ENCODE measurements around the gene CD300LD. TPM values are rescaled to one million over a fixed set of nuclear protein-coding genes. Genes with fewer than 3 reads are reported as not detected.

Gene CD300LD
- polyA plus RNA-seq, 4 donors: not detected

- DNase-seq (ENCODE audit: low read depth in 4 of 4, low spot score in 2 of 4): no peak
Measured at GRCh38 chr17:74547264-74547663, 44.8 kb downstream of the CD300LD start.

DNA sequence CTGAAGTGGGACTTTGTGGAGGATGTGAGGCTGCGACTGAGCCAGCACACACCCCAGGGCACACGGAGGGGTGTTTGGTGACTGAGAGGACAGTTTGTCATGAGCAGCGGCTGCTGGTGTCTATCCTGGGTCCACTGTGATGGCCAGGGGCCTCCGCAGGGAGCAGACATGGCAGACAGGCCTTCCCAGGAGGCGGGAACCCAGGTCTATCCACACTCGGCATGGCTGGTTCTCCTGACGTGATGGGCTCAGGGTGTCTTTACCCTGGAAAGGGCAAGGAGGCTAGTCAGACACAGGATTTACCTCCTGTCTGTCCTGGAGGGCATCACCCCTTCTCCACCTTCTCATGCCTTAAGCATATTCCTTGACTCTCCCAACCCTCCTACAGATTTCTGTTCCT is 45.5 kb downstream of the CD300LD start:
- DNase-seq (ENCODE audit: low read depth in 4 of 4, low spot score in 2 of 4): no peak

DNA sequence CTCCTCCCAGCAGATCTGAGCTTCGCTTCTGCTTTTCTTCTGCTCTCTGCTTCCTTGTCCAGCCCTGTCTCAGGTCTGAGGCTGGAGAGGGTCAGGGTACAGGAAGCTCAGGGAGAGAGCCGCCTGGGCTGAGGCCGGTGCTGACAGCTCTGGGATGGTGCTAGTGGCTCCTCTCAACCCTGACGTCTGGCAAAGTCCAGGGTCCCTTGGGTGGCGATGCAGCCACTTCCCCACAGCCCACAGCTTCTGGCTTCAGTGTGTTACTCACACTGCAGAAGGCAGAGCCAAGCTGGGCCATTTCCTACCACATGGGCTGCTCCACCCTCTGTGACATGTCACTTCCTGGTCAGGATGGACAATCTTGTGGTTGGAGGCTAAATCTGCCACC is 46.2 kb downstream of the CD300LD start, which contains the start of gene CD300C:
TSS of gene CD300C (minus strand) at position 273 of the 388 bp plus-strand sequence. CDS start 333 bp downstream, outside the sequence.
- DNase-seq (ENCODE audit: low read depth in 4 of 4, low spot score in 2 of 4): no peak

- no peak for DNase-seq (ENCODE audit: low read depth in 4 of 4, low spot score in 2 of 4)
Measured at GRCh38 chr17:74544991-74545842, 46.9 kb downstream of the CD300LD start.

- no peak for DNase-seq (ENCODE audit: low read depth in 4 of 4, low spot score in 2 of 4)
Measured at GRCh38 chr17:74543891-74544760, 48.0 kb downstream of the CD300LD start.

DNA sequence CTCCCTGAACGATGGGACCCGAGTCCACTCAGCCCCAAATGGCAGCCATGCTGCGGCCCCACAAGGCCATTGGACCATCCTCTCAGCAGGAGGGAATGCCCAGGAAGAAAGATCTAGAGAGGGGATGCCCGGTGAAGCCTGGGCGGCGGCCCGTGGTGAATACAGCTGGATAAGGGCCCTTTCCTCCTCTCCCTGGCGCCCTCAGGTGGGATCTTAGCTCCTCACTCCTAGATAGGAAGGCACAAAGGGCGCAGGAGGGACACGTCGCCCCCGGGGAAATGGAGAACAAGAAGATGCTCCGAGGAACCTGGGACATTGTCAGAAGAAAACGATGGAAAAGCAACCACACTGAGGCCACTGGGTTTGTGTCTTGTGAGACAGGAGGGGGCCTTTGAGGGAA is 48.7 kb downstream of the CD300LD start:
- no peak for DNase-seq (ENCODE audit: low read depth in 4 of 4, low spot score in 2 of 4)

GRCh38 chr17:74542727-74543383 is 49.2 kb downstream of the CD300LD start:
- no peak for DNase-seq (ENCODE audit: low read depth in 4 of 4, low spot score in 2 of 4)

DNA sequence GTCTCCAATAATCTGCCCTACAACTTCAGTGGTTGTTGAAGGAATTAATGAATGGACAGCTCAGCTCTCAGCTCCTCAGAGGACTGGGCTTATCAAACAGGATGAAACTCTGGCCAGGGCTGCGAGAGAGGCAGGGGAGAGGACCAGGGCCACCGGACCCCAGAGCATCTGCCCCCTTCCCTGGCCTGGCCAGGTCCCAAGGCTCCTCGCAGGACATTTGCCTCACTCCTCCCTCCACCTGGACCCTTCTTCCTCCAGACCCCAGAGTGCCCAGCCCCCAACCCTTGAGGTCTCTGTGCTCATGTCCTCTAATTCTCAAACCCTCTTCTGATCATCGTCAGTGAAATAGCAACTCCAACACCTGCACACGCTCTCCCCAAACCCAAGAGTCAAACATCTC is 49.9 kb downstream of the CD300LD start:
- DNase-seq (ENCODE audit: low read depth in 4 of 4, low spot score in 2 of 4): no peak

- DNase-seq (ENCODE audit: low read depth in 4 of 4, low spot score in 2 of 4): no peak
Measured at GRCh38 chr17:74541176-74542111, 50.6 kb downstream of the CD300LD start.

- no peak for DNase-seq (ENCODE audit: low read depth in 4 of 4, low spot score in 2 of 4)
Measured at GRCh38 chr17:74539281-74539820, 52.7 kb downstream of the CD300LD start.

DNA sequence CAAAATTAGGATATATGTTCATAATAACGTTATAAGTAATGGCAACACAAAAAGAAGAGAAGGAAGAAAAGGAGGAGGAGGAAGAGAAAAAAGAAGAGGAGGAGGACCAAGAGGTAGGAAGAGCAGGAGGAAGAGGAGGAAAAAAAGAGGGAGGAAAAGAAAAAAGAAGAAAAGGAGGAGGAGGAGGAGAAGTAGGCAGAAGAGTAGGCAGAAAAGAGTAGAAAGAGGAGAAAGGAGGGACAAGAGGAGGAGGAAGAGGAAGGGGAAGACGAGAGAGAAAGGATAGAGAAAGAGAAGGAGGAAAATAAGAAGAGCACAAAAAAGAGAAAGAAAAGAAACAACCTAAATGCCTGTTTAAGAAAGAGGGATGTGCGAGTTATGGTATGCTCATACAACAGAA is 55.2 kb downstream of the CD300LD start:
- DNase-seq (ENCODE audit: low read depth in 4 of 4, low spot score in 2 of 4): no peak

DNA sequence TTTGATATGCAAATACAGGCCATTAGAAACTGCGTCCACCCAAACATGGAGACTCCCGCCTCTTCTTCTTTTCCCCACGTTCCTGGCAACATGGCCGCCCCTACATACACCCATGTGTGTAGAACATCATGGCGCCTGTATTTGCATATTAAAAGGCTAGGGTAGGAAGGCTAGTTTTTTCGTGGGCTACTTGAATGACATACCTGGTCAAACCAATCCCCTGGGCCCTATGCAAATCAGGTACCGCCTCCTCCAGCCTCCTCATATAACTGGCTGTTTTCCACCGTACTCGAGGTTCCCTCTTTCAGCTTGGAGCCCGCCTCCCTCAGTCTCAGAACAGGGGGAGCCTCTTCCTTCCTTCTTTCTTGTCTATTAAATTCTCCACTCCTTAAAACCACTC is 60.0 kb downstream of the CD300LD start:
- no peak for DNase-seq (ENCODE audit: low read depth in 4 of 4, low spot score in 2 of 4)

GRCh38 chr17:74531231-74531761 is 60.8 kb downstream of the CD300LD start, which contains the start of gene CD300LB:
CD300LB (minus strand) TSS chr17:74531475; CDS start chr17:74531350, 125 bp downstream.
- no peak for DNase-seq (ENCODE audit: low read depth in 4 of 4, low spot score in 2 of 4)

GRCh38 chr17:74530831-74531150 is 61.3 kb downstream of the CD300LD start:
- DNase-seq (ENCODE audit: low read depth in 4 of 4, low spot score in 2 of 4): no peak

Other genes starting within 250 kb of the CD300LD start
- gene BTBD17, start 230.4 kb downstream of the CD300LD start, polyA plus RNA-seq (ENCODE audit: insufficient read length in 4 of 4): under 1 TPM in 3 of 4 donors, not detected in 1; 0.07 to 0.40 (median 0.19) TPM
- under 1 TPM in 3 of 4 donors, not detected in 1; 0.11 to 0.40 (median 0.18) TPM for gene GPR142, start 224.8 kb downstream of the CD300LD start, polyA plus RNA-seq (ENCODE audit: insufficient read length in 4 of 4)
- 100 to 1,000 TPM; 112 to 160 (median 138) TPM for gene GPRC5C, start 160.2 kb downstream of the CD300LD start, polyA plus RNA-seq (ENCODE audit: insufficient read length in 4 of 4)
- gene CD300A, start 125.6 kb downstream of the CD300LD start, polyA plus RNA-seq (ENCODE audit: insufficient read length in 4 of 4): 1 to 10 TPM; 1.0 to 1.4 (median 1.2) TPM
- gene CD300LB, start 60.8 kb downstream of the CD300LD start, polyA plus RNA-seq (ENCODE audit: insufficient read length in 4 of 4): under 1 TPM; 0.08 to 0.26 (median 0.14) TPM
- gene CD300C, start 46.2 kb downstream of the CD300LD start, polyA plus RNA-seq (ENCODE audit: insufficient read length in 4 of 4): under 1 TPM; 0.30 to 0.39 (median 0.31) TPM
- under 1 TPM in 1 of 4 donors, not detected in 3; 0.34 TPM for gene CD300H, start 24.8 kb downstream of the CD300LD start, polyA plus RNA-seq (ENCODE audit: insufficient read length in 4 of 4)
- gene CD300E, start 31.5 kb upstream of the CD300LD start, polyA plus RNA-seq (ENCODE audit: insufficient read length in 4 of 4): under 1 TPM; 0.12 to 0.32 (median 0.18) TPM
- gene CD300LF, start 120.6 kb upstream of the CD300LD start, polyA plus RNA-seq (ENCODE audit: insufficient read length in 4 of 4): under 1 TPM; 0.22 to 0.44 (median 0.36) TPM
- gene RAB37, start 145.0 kb upstream of the CD300LD start, polyA plus RNA-seq (ENCODE audit: insufficient read length in 4 of 4): 1 to 10 TPM; 4.8 to 5.6 (median 4.9) TPM
- 100 to 1,000 TPM; 153 to 188 (median 177) TPM for gene NHERF1, start 156.3 kb upstream of the CD300LD start, polyA plus RNA-seq (ENCODE audit: insufficient read length in 4 of 4)
- gene NAT9, start 184.1 kb upstream of the CD300LD start, polyA plus RNA-seq (ENCODE audit: insufficient read length in 4 of 4): 10 to 100 TPM; 38.9 to 55.6 (median 47.7) TPM

Measured in left renal cortex interstitium (tissue), 4 donors.